Thymus (tissue), 11 donors: ENCODE measurements around the gene SDF4. TPM values are rescaled to one million over a fixed set of nuclear protein-coding genes. Genes with fewer than 3 reads are reported as not detected.

Source experiments
- DNase-seq, 9 donors: peaks; one replicate each; pipeline ENCODE4 v3.0.0-alpha.2; 2013; ENCODE audit warnings: low spot score in 9 of 9, low read depth in 6 of 9, missing footprints in 1 of 9
- H3K27ac ChIP-seq, 2 donors: one replicate each; pipeline ENCODE4 v1.5.1; 2013; ENCODE audit warnings: control low read depth in 1 of 2, low read depth in 1 of 2, low read length in 1 of 2, mild to moderate bottlenecking in 1 of 2, moderate library complexity in 1 of 2
- H3K27me3 ChIP-seq, 2 donors: one replicate each; pipeline ENCODE4 v1.5.1; 2013; ENCODE audit warnings: low read length in 1 of 2; ENCODE audit not compliant: control insufficient read depth in 2 of 2, insufficient read depth in 1 of 2
- H3K36me3 ChIP-seq, 2 donors: one replicate each; pipeline ENCODE4 v1.5.1; 2013; ENCODE audit warnings: low read length in 1 of 2, mild to moderate bottlenecking in 1 of 2, moderate library complexity in 1 of 2; ENCODE audit not compliant: control insufficient read depth in 2 of 2, insufficient read depth in 2 of 2
- H3K4me1 ChIP-seq, 2 donors: one replicate each; pipeline ENCODE4 v1.5.1; 2013; ENCODE audit warnings: low read length in 2 of 2; ENCODE audit not compliant: control insufficient read depth in 2 of 2, insufficient read depth in 2 of 2
- H3K4me3 ChIP-seq, 2 donors: one replicate each; pipeline ENCODE4 v1.5.1; 2013; ENCODE audit warnings: low read length in 2 of 2, control low read depth in 1 of 2, mild to moderate bottlenecking in 1 of 2
- H3K9me3 ChIP-seq, 2 donors: one replicate each; pipeline ENCODE4 v1.5.1; 2013; ENCODE audit warnings: low read length in 1 of 2, mild to moderate bottlenecking in 1 of 2; ENCODE audit not compliant: control insufficient read depth in 2 of 2, insufficient read depth in 1 of 2
- whole genome bisulfite sequencing: extraction: QIAGEN DNeasy Blood & Tissue Kit; methylation state at CpG from one replicate; pipeline ENCODE4 v1.1.7; 2013; 5-methylcytosine and 5-hydroxymethylcytosine counted together
- polyA plus RNA-seq: library from polyadenylated mRNA; stranded (reverse); fragments of 200-250 nt; gene quantifications from one replicate; pipeline ENCODE4 v1.2.3, GENCODE V29; 2013
- total RNA-seq: library from RNA; stranded (reverse); fragments of 120-200 nt; gene quantifications from one replicate; pipeline ENCODE4 v1.2.4, GENCODE V29; 2013
- donor health status: healthy.

SDF4 gene
- total and polyA plus RNA-seq, 2 donors, result 37.6 to 79.1 TPM

DNA sequence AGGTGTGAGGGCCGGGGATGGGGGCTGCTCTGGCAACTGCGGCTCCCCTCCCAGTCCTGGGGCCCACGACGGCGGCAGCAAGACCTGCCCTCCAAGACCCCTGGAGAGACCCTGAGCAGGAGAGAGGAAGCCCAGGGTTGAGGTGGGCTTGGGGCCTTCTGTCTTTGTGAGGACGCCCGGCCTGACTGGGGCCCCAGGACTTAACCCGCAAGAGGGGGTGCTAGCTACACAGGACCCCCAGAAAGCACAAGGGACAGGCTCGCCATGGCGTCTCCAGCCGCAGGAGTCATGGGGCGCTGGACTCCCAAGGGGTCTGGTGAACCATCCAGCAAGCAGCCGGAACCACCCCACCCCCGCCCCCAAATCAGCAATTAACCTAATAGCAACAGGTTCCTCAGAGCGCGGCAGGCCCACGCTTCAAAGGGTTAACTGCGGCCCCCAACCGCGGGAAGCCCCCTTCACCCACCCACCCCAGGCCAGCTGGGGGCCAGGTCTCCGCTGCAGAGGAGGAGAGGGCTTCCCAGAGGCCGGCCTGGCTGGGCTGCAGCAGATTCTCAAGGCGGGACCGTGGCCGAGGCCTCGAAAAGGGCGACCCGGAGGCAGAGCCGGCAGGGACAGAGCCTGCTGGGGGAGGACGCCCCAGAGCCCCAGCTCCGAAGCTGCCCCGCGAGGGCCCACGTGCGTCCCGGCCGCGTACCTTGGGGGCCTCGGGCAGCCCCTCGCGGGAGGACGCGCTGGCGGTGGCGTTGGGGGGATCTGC lies 14.2 kb upstream of the SDF4 start:
- 40% methylated on average over 45 of the region's 45 CpGs for WGBS
- H3K9me3 ChIP-seq, result peaks cover 0 to 5% of the 10 kb centered on the region in 2 donors
- H3K4me3 ChIP-seq, result no peak overlapping the region
- H3K27me3 ChIP-seq, result peaks cover 26 to 33% of the 10 kb centered on the region in 2 donors
- peaks cover 3 to 7% of the 10 kb centered on the region in 2 donors for H3K4me1 ChIP-seq
- H3K27ac ChIP-seq, result no peak overlapping the region
- no peaks in the 10 kb centered on the region for H3K36me3 ChIP-seq
- DNase-seq, result no peak

- H3K36me3 ChIP-seq, result no peaks in the 10 kb centered on the region
- no peak overlapping the region for H3K4me3 ChIP-seq
- H3K4me1 ChIP-seq, result no peaks in the 10 kb centered on the region
- WGBS, result 89% methylated on average over 23 of the region's 23 CpGs
- DNase-seq, result no peak
- H3K27me3 ChIP-seq, result peaks cover 26 to 38% of the 10 kb centered on the region in 2 donors
- H3K27ac ChIP-seq, result no peak overlapping the region
- no peaks in the 10 kb centered on the region for H3K9me3 ChIP-seq
These were observed 13.5 kb upstream of the SDF4 start for GRCh38 chr1:1245178-1245816.

DNA sequence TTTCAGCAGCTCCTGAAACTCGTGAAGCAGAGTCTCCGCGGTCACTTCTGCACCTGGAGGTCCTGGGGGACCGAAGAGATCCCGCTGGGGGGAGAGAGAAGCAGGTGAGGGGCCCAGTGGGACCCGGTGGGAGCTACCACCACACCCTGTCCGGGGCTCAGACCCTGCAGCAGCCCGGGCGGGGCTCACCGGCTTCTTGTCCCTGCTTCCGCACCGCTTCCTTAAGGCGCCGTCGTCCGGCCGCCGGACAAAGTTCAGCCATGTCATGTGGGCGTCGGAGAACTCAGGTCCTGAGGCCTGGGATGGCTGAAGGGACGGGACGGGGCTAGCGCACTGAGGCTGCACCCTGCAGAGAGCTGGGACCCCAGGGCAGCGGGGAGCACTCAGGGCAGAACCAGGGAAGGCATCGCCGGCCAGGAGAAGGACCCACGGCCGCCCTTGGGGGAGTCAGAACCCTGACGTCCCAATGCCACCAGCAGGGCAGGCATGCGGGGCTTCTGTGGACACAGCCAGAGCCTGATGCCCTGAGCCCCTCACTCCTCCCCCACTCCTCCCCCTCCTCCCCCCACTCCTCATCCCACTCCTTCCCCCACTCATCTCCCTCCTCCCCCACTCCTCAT lies 12.5 kb upstream of the SDF4 start:
- H3K4me1 ChIP-seq, result no peaks in the 10 kb centered on the region
- H3K9me3 ChIP-seq, result no peaks in the 10 kb centered on the region
- 93% methylated on average over 30 of the region's 30 CpGs for WGBS
- H3K36me3 ChIP-seq, result no peaks in the 10 kb centered on the region
- no peak for DNase-seq
- no peak overlapping the region for H3K4me3 ChIP-seq
- no peak overlapping the region for H3K27ac ChIP-seq
- H3K27me3 ChIP-seq, result peaks cover 26 to 48% of the 10 kb centered on the region in 2 donors

- 91% methylated on average over 23 of the region's 23 CpGs for WGBS
- no peak for DNase-seq
- H3K36me3 ChIP-seq, result no peaks in the 10 kb centered on the region
- peaks cover 26 to 52% of the 10 kb centered on the region in 2 donors for H3K27me3 ChIP-seq
- H3K4me1 ChIP-seq, result no peaks in the 10 kb centered on the region
- H3K9me3 ChIP-seq, result no peaks in the 10 kb centered on the region
- H3K27ac ChIP-seq, result no peak overlapping the region
- no peak overlapping the region for H3K4me3 ChIP-seq
These were observed 12.0 kb upstream of the SDF4 start for GRCh38 chr1:1243807-1244191.

DNA sequence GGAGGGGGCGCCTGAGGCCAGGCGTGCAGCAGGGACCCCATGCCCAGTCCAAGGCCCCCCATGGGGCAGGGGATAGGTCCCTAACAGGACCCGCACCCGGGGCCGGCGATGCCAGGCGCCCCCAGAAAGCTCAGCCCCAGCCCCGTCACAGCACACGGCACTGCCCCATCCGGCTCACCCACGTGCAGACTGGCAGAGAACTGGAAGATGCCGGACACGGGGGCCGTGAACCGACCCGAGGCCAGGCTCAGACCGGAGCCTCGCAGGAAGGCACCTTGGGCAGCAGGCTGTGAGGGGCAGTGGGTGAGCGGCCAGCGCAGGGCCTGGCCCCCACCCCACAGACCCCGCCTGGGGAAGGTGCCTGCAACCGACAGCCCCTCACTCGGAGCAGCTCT lies 11.5 kb upstream of the SDF4 start:
- Histone ChIP-seq H3K27me3 (peaks cover 26 to 57% of the 10 kb centered on the region in 2 donors), H3K27ac (no peak overlapping the region), H3K36me3 (no peaks in the 10 kb centered on the region), H3K4me3 (no peak overlapping the region), H3K9me3 (no peaks in the 10 kb centered on the region), H3K4me1 (no peaks in the 10 kb centered on the region)
- WGBS, result 96% methylated on average over 23 of the region's 23 CpGs
- DNase-seq, result no peak

GRCh38 chr1:1242461-1243265 lies 10.9 kb upstream of the SDF4 start:
- no peak overlapping the region for H3K27ac ChIP-seq
- no peaks in the 10 kb centered on the region for H3K9me3 ChIP-seq
- no peaks in the 10 kb centered on the region for H3K4me1 ChIP-seq
- H3K27me3 ChIP-seq, result peaks cover 24 to 58% of the 10 kb centered on the region in 2 donors
- H3K4me3 ChIP-seq, result no peak overlapping the region
- no peaks in the 10 kb centered on the region for H3K36me3 ChIP-seq
- 93% methylated on average over 41 of the region's 41 CpGs for WGBS
- no peak for DNase-seq

GRCh38 chr1:1241588-1242219 lies 9.9 kb upstream of the SDF4 start:
- Histone ChIP-seq H3K4me3 (no peak overlapping the region), H3K27me3 (peaks cover 14 to 57% of the 10 kb centered on the region in 2 donors), H3K4me1 (peaks cover 0 to 2% of the 10 kb centered on the region in 2 donors), H3K36me3 (no peaks in the 10 kb centered on the region), H3K27ac (no peak overlapping the region), H3K9me3 (no peaks in the 10 kb centered on the region)
- 95% methylated on average over 26 of the region's 26 CpGs for WGBS
- no peak for DNase-seq

GRCh38 chr1:1240822-1241587 lies 9.2 kb upstream of the SDF4 start:
- H3K4me3 ChIP-seq, result no peak overlapping the region
- peaks cover 7 to 52% of the 10 kb centered on the region in 2 donors for H3K27me3 ChIP-seq
- WGBS, result 79% methylated on average over 23 of the region's 23 CpGs
- no peak overlapping the region for H3K27ac ChIP-seq
- H3K36me3 ChIP-seq, result no peaks in the 10 kb centered on the region
- H3K9me3 ChIP-seq, result no peaks in the 10 kb centered on the region
- peaks cover 0 to 3% of the 10 kb centered on the region in 2 donors for H3K4me1 ChIP-seq
- DNase-seq, result no peak
